Measurements from ENCODE around the gene FALEC.
"Not testable (repeated sequence)": the region's sequence is repeated elsewhere in the genome, so short reads cannot be mapped to it uniquely, and the experiment has no call there.

The FALEC gene

DNA sequence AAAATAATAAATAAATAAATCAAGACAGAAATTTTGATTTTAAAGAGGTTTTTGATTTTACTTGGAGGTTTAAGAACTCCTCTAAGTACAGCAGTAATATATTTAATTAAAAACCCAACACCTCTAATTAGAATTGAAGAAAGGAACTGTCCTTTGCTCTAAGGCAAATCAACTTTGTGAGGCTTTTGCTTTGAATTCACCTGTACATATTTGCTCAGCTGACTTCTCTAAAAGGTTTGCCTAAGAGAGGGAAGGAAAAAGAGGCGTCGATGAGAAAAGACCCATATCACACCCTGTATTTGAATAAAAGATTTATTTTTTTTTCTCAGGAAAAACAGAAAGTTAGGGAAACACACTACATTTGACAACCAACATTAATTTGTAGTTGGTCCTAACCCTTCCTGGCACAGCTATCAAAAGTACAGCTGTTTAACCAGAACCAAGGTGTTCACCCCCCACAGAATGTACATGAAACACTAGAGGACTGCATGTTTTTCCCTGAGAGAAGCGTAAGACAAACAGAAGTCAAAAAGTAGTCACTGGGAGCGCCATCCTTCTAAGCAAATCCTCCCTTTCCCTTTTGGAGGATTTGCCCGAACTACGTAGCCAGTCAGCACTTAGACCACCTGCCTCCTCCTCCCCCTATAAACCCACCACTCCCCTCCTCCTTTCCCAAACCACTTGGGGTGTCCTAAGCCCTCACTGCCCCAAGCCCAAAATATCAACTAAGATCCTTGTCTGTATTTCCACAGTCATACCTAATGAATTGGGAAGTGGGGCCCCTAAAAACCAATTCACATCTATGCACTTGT is 58.9 kb downstream of the FALEC start:
- DNase-seq (ENCODE audit: low read depth in 2 of 3, low spot score in 1 of 3) = no peak

- no peak for DNase-seq (ENCODE audit: low read depth in 2 of 3, low spot score in 1 of 3)
Observed at GRCh38 chr1:150575072-150575489, 59.5 kb downstream of the FALEC start.

DNA sequence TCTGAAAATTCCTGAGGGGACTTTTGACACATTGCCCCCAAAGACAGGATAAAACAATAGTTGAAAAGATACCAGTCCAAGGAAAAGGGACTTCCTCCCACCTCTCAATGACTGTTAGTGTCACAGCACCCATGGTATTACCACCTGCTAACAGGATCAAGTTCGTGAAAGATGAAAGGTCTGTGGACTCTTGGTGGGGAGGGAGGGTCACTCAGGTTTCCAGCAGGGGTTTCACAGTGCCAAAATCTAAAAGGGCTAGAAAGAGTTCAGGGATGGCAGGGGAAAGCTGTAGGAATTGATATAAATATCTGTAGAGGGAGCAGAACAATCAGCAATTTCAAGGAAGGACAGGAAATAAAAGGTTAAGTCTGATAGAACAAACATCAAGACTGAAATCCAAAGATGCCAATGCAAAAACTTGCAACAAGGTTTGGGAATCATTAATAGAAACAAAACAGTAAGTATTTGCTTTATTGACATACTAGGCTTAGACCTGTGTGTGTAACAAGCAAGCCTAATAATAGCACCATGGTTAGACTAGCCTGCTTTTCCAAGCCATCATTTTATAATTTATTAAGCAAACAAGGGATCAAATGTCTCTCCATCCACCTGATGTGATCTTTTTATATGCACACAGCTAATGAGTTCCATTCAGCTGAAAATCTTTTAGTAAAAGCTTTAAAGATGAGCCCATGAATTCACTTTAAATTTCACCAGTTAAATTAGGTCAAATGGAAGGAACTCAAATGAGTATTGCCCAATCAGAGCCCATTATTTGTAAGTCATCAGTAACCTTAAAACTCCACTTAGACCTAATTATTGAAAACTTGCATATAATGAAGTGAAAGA is 60.2 kb downstream of the FALEC start:
- no peak for DNase-seq (ENCODE audit: low read depth in 2 of 3, low spot score in 1 of 3)

DNA sequence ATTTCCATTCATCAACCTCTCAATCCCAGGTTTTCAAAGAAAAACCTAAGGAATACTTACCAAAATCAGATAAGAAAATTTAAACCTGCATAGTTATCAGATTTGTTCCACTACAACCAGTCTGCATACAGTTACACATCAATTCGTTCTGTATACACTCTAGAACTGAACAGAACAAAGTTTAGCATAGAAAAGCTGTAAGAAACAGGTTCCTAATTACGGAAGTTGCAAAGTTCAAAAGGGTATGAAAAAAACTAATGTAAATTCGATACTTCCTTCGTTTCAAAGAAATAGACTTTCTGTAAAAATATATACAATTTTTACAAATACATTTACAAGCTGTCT is 60.8 kb downstream of the FALEC start:
- no peak for DNase-seq (ENCODE audit: low read depth in 2 of 3, low spot score in 1 of 3)

DNA sequence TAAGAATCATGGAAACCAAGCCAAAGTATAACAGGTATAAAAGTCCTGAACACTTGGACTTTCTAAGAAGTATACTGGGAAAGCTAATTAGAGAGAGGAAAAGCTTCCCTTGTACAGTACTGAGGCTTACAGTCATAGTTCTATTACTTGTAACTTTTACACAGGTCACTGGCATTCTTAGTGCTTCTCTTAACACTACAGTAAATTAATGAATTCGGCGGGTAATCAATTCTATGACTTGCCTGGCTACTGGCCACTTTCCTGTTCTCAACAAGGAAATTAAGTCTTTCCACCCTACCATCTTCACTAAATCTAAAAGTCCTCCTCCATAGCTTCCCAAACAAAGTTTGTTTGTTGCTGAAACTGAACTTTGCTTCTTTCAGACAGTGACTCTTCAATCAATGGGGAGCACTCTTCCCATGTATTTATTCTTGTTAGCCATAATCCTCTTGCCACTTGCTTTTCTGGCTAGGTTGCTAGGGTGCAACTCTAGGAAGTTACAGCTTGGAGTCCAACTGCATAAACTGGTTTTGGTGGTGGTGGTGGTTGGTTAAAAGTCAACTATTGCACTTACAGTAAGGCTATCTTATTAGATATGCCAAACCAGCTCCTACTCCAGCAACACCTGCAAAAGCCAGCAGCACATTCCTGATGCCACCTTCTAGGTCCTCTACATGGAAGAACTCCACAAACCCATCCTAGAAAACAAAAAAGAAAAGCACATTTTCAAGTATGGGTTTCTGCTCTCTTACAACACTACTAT is 61.4 kb downstream of the FALEC start:
- no peak for DNase-seq (ENCODE audit: low read depth in 2 of 3, low spot score in 1 of 3)

DNA sequence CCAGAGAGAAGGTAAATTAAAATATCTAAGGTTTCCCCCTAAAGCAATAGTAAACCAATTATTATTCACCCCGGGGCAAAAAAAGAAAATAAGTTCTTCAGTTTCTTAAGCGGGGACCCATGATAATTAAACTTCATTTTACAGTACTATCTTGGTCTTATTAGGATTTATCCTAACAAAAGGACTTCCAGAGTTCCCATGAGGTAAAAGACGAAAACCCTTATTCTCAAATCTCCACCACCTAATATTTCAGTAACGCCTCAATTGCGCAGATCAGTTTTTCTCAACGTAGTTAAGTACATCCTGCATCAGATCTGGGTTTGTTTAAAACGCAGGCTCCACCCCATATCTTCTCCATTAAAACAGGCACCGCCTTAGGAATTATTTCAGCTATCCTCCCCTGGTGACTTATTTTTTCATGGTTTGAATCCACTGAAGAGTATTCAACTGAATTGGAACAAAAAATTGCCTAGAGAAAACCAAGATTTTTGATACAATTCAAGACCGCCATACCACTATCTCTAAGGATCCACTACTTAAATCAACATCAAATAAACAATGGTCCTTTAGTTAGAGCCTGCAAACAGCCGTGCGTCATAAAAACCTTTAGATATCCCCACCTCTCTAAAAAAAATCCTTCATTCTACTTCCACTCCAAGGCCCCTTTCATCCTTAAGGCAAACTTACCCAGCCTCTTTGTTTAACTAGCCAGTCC is 62.2 kb downstream of the FALEC start:
- no peak for DNase-seq (ENCODE audit: low read depth in 2 of 3, low spot score in 1 of 3)

DNA sequence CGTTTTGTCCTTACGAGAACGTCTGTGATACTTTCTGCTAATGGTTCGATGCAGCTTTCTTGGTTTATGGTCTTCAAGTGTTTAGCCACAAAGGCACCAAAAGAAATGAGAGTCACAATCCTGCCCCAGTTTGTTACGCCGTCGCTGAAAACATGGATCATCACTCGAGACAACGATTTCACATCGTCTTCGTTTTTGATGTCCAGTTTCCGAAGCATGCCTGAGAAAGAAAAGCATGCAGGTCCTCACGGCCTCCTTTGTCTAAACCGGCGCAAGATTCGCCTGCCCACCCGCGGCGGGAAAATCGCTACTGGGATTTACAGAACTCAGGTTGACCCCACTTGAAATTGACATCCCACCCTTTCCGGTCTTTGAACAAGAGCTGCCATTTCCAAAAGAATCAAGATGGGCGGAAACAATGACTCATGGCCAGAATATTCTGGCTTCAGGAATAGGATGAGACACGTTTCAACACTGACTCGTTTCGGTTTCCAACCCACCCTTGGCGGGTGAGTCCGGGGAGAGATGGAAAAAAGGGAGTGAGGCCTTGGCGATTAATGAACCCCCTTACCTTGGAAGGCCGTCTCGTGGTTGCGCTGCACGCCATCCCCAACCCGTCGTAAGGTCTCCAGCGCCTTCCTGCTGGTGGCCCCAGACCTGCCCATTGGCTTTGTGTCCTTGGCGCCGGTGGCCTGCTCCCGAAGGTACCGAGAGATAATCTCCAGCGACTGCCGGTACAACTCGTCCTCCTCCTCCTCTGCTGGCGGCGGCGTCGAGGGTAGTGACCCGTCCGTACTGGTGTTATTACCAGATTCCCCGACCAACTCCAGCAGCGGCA is 62.9 kb downstream of the FALEC start:
- DNase-seq (ENCODE audit: low read depth in 2 of 3, low spot score in 1 of 3) = peak in 1 of 3 donors; percentile 50

DNA sequence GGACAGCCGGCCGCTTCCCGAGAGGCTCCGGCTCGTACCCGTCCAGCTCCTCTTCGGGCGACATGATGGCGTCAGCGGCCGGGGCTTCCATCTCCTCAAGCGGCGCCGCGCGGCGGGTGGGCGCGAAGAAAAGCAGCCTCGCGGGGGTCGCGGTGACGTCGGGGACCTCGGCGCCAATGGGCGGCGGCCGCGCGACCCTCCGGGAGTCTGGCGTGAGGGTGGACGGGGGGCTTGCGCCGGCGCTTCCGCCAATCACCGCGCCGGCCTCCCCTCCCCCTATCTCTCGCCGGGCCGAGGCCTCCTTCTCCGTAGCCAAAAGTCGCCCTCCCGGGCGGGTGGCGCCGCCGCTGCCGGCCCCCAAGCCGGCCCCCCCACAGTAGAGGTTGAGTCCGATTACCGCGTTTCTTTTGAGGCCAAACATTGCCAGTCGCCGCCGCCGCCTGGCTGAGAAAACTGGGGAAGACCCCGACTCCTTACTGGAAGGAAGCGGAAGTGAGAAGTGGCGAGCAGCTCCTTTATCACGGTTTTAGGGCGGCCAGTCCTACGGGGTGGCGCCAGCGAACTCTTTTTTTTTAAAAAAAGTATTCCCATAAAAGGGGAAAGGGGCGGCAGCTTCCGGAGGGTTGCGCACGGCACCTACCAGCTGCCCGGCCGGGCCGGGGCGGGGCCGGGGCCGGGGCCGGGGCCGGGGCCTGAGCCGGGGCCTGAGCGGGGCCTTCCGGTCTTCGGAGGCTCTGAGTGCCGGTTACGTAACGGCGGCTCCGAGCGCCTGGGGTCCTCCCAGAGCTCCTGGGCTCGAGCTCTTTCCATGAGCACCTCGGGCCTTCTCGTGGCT is 63.8 kb downstream of the FALEC start, which contains the start of gene MCL1:
Gene MCL1, minus strand, starts transcription at position 501 of the 835 bp plus-strand sequence. Its CDS starts 80 bp downstream, at position 421.
- DNase-seq (ENCODE audit: low read depth in 2 of 3, low spot score in 1 of 3) = peak; percentile 77 to 82 (median 80)

DNA sequence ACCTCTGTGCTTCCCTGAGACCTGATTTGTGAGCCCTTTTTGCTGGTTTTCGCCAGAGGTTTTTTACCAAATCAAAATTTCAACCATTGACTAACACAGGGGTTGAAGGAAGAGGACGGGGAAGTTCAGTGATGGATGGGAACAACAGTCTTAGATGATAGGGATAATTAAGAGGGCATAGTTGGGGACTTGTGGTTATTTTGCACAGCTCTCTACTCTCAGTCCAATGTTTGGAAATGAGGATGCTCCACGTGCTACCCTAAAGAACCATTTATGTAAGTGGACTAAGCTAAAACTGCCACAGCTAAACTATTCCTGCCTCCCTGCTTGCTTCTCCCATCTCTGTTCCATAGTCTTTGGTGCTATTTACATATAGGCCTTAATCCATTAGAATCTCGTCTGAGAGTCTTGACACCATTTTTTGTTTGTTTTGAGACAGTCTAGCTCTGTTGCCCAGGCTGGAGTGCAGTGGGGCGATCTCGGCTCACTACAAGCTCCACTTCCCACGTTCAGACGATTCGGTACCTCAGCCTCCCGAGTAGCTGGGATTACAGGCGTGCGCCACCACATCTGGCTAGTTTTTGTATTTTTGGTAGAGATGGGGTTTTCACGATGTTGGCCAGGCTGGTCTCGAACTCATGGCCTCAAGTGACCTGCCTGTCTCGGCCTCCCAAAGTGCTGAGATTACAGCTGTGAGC is 64.5 kb downstream of the FALEC start:
- DNase-seq (ENCODE audit: low read depth in 2 of 3, low spot score in 1 of 3) = no peak

- DNase-seq (ENCODE audit: low read depth in 2 of 3, low spot score in 1 of 3) = not testable (repeated sequence)
Observed at GRCh38 chr1:150580966-150581365, 65.4 kb downstream of the FALEC start.

DNA sequence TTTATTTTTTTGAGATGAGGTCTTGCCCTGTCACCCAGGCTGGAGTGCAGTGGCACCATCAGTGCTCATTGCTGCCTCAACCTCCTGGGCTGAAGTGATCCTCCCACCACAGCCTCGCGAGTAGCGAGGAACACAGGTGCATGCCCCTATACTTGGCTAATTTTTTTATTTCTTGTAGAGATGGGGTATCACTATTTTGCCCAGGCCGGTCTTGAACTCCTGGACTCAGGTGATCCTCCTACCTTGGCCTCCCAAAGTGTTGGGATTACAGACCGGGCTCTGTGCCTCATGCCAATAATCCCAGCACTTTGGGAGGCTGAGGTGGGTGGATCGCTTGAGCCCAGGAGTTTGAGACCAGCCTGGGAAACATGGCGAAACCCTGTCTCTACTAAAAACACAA is 65.9 kb downstream of the FALEC start:
- DNase-seq (ENCODE audit: low read depth in 2 of 3, low spot score in 1 of 3) = not testable (repeated sequence)

DNA sequence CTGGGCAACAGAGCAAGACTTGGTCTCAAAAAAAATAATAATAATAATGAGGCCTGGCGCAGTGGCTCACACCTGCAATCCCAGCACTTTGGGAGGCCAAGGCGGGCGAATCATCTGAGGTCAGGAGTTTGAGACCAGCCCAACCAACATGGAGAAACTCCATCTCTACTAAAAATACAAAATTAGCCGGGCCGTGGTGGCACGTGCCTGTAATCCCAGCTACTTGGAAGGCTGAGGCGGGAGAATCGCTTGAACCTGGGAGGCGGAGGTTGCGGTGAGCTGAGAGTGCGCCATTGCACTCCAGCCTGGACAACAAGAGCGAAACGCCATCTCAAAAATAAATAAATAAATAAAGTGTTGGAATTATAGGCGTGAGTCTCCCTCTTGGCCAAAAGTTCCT is 66.4 kb downstream of the FALEC start:
- DNase-seq (ENCODE audit: low read depth in 2 of 3, low spot score in 1 of 3) = not testable (repeated sequence)

DNA sequence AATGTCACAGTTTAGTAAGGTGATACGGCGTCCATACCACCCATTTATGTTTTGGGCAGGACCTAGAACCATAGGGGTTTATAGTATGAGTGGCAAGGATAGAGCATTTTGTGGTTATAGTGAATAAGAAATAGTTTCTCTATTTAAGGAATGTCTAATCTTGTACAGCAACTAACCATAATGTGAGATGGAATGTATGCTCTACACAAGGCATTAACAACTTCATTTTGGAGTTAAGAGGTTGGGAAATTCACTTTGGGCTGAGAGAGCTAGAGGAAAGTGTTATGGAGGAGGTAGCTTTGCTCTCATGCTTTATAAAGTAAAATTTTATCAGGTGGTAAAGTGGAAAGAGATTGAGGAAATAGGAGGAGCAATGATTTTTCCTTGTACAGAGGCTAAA is 66.8 kb downstream of the FALEC start:
- no peak for DNase-seq (ENCODE audit: low read depth in 2 of 3, low spot score in 1 of 3)

Data from stimulated activated CD4-positive, alpha-beta T cell treated with anti-CD3 and anti-CD28 coated beads, Interleukin-12 subunit alpha, Interleukin-12 subunit beta, amount 100 ng/mL, for 48 hours (primary cell).